Dermis lymphatic vessel endothelial cell (primary cell): ENCODE data around the gene JSRP1. TPM values are rescaled to one million over a fixed set of nuclear protein-coding genes. Genes with fewer than 3 reads are reported as not detected.

Experiments
- total RNA-seq: library from RNA; depleted of rRNA; stranded (reverse); fragments of >200 nt; gene quantifications from 2 replicates; pipeline ENCODE4 v1.2.1, GENCODE V29; 2014

The JSRP1 gene, protein sequence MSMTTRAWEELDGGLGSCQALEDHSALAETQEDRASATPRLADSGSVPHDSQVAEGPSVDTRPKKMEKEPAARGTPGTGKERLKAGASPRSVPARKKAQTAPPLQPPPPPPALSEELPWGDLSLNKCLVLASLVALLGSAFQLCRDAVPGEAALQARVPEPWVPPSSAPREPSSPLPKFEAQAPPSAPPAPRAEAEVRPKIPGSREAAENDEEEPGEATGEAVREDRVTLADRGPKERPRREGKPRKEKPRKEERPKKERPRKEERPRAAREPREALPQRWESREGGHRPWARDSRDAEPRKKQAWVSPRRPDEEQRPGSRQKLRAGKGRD
- 0.43 TPM in 1 of 2 replicates, not detected in the other for total RNA-seq

DNA sequence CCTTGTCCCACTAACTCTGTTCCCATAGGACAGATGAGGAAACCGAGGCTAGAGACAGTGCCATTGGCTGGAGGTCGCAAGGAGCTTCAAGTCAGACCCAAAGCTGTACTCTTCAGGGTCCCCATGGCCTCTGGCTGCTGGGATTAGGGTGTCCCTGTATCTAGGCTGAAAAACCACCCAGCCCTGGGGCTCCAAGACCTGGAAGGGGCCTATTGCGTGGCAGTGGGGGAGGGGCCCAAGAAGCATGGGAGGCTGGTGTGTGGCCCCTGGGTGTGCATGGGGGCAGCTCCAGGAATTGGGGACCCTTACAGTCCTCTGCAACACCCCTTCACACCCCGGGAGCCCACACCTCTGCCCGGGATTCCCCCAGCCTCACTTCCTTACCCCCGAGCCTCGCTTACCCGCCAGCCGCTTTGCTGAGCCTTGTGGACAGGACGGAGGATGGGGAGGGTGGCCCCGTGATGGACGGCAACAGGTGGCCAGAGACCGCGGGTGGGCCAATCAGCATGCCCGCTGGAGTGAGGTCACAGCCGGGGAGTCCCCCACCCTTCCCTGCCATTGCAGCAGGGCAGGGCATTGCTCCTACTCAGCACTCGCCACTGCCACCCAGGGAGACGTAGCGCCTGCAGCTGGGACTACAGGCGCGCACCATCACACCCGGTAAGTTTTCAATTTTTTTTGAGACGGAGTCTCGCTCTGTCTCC lies at the start of gene JSRP1:
Gene JSRP1, minus strand, starts transcription at position 436 of the 704 bp plus-strand sequence. CDS start 1,103 bp downstream, outside the sequence.

DNA sequence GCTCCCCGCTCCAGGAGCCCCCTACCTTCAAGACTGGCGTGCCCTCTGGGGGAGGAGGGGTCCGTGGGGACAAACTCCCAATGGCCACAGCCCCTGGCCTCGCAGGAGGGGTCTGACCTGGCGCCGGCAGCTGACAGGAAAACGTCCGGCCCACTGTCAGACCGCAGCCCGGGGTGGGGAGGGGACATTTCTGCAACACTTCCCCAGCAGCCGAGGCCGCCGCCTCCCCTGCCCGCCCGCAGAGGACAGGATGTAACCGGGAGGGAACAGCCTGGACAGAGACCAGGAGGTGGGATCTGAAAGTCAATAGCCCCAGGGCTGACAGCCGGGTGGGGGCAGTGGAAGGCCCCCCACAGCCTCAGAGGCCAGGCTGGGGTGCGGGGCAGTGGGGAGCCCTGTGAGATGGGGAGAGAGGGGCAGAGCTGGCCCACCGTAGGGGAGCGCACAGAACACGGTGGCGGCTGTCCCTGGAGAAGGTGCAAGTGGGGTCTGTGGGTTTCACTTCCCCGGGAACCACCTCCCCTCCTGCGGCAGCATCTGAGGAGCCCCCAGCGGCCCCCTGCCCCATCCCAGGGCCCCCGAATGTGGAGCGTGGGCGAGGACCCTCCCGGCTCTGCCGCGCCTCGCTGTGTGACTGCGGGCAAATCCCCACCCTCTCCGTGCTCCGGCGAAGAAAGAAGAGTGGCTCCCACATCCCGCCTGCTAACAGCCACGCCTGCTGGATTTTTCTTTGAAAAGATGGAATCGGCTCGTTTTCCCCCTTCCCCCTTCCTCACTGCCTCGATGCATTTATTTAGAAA lies 26.0 kb upstream of the JSRP1 start, which contains the start of gene PEAK3:
Gene PEAK3, minus strand, starts transcription at position 114 of the 800 bp plus-strand sequence. CDS start 1,244 bp downstream, outside the sequence.

DNA sequence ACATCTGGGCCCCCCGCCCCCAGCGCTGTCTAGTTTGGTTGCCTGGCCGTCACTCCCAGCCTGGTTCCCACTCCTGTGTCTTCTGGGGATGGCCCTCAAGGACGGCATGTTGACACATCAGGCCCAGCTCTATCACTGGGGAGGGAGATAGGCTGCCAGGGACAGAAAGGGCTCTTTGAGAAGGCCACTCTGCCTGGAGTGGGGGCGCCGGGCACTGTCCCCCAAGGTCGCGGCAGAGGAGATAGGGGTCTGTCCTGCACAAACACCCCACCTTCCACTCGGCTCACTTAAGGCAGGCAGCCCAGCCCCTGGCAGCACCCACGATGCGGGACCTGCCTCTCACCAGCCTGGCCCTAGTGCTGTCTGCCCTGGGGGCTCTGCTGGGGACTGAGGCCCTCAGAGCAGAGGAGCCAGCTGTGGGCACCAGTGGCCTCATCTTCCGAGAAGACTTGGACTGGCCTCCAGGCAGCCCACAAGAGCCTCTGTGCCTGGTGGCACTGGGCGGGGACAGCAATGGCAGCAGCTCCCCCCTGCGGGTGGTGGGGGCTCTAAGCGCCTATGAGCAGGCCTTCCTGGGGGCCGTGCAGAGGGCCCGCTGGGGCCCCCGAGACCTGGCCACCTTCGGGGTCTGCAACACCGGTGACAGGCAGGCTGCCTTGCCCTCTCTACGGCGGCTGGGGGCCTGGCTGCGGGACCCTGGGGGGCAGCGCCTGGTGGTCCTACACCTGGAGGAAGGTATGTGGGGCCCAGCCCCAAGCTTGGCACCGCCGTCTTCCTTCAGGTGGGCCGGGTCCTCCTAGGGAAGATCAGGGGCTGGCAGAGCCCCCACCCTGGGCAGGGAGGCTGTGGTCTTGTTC lies 7.0 kb downstream of the JSRP1 start, which contains the start of gene AMH:
Gene AMH, plus strand, starts transcription at position 314 of the 857 bp plus-strand sequence. Its CDS starts 10 bp downstream, at position 324.

DNA sequence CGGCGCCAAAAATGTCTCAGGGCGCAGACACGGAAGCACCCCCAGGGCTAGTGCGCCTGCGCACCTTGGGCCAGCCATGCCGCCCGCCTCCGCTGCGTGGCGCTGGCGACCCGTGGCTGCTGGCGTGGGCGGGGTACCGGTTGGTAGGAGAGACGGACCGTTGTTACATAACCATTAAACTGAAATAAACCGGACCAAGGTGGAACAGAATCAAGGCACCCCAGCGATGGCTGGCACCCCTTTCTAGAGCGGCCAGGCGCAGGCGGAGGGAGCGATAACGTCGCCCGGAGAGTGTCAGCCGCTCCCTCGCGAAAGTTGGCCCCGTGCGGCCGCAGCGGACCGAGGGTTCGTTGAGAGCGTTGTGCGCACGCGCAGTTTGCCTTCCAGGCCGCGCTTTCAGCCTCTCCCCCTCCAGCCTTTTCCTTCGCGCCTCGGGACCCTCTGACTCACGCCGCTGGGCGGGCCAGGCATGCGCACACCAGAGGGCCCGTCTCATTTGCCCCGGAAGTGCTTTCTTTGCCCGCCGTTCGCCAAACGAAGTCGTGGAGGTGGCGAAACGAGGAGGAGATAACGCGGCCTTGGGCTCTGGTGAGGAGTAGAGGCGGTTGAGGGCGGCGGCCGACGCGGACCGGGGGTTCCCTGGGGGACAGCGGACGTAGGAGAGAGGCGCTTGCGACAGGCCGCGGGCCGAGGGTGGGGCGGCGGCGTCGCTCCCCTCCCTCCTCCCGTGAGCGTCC lies 19.7 kb downstream of the JSRP1 start, which contains the start of the genes PLEKHJ1 and SF3A2:
Gene PLEKHJ1, minus strand, starts transcription at position 16 of the 737 bp plus-strand sequence. CDS start 81 bp downstream, outside the sequence.
Gene SF3A2, plus strand, starts transcription at position 511 of the 737 bp plus-strand sequence. CDS start 6,595 bp downstream, outside the sequence.

Other genes starting within 250 kb of the JSRP1 start
- gene BTBD2, start 240.7 kb downstream of the JSRP1 start, total RNA-seq: 29.8 and 40.8 TPM in 2 replicates
- gene MKNK2, start 205.2 kb downstream of the JSRP1 start, total RNA-seq: 75.1 and 110 TPM in 2 replicates
- gene MOB3A, start 160.1 kb downstream of the JSRP1 start, total RNA-seq: 14.1 and 20.4 TPM in 2 replicates
- 0.95 and 1.4 TPM in 2 replicates for gene IZUMO4, start 159.5 kb downstream of the JSRP1 start, total RNA-seq
- 56.6 and 61.2 TPM in 2 replicates for gene AP3D1, start 104.9 kb downstream of the JSRP1 start, total RNA-seq
- gene DOT1L, start 92.5 kb downstream of the JSRP1 start, total RNA-seq: 2.2 and 2.8 TPM in 2 replicates
- gene PLEKHJ1, start 20.1 kb downstream of the JSRP1 start, total RNA-seq: 62.7 and 69.4 TPM in 2 replicates
- 46.4 and 56.8 TPM in 2 replicates for gene SF3A2, start 19.6 kb downstream of the JSRP1 start, total RNA-seq
- 1.3 and 2.0 TPM in 2 replicates for gene AMH, start 7.1 kb downstream of the JSRP1 start, total RNA-seq
- 0.22 and 0.26 TPM in 2 replicates for gene PEAK3, start 25.8 kb upstream of the JSRP1 start, total RNA-seq
- gene LINGO3, start 51.7 kb upstream of the JSRP1 start, total RNA-seq: not detected in 2 replicates
- 78.6 and 88.9 TPM in 2 replicates for gene LSM7, start 72.2 kb upstream of the JSRP1 start, total RNA-seq
- 18.6 and 25.1 TPM in 2 replicates for gene SPPL2B, start 72.3 kb upstream of the JSRP1 start, total RNA-seq
- under 0.01 TPM in 2 replicates for gene TMPRSS9, start 103.8 kb upstream of the JSRP1 start, total RNA-seq
- gene TIMM13, start 171.2 kb upstream of the JSRP1 start, total RNA-seq: 42.1 and 43.8 TPM in 2 replicates
- 36.4 and 36.7 TPM in 2 replicates for gene LMNB2, start 200.5 kb upstream of the JSRP1 start, total RNA-seq
- gene GADD45B, start 219.7 kb upstream of the JSRP1 start, total RNA-seq: 36.7 and 106 TPM in 2 replicates